ENCODE results near the gene ZNF569.
"Not testable (repeated sequence)": the region's sequence is repeated elsewhere in the genome, so short reads cannot be mapped to it uniquely, and the experiment has no call there.

ZNF569 gene

DNA sequence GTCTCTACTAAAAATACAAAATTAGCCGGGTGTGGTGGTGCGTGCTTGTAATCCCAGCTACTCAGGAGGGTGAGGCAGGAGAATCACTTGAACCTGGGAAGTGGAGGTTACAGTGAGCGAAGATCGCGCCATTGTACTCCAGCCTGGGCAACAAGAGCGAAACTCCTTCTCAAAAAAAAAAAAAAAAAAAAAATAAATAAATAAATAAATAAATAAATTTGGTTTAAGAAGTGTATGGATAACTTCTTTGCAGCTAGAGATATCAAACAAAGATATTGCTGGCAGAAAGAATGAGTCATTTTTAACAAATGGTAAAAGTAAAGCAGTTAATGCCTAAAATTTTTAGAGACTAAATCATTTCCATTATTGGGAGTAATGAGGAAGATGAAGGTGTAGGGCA lies 75.8 kb downstream of the ZNF569 start:
- not testable (repeated sequence) for DNase-seq

DNA sequence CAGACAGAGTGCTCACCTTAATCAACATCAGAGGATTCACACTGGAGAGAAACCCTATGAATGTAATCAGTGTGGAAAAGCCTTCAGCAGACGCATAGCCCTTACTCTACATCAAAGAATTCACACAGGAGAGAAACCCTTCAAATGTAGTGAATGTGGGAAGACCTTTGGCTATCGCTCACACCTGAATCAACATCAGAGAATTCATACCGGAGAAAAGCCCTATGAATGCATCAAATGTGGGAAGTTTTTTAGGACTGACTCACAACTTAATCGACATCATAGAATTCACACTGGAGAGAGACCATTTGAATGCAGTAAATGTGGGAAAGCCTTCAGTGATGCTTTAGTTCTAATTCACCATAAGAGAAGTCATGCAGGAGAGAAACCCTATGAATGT lies 78.0 kb downstream of the ZNF569 start:
- DNase-seq: no peak

DNA sequence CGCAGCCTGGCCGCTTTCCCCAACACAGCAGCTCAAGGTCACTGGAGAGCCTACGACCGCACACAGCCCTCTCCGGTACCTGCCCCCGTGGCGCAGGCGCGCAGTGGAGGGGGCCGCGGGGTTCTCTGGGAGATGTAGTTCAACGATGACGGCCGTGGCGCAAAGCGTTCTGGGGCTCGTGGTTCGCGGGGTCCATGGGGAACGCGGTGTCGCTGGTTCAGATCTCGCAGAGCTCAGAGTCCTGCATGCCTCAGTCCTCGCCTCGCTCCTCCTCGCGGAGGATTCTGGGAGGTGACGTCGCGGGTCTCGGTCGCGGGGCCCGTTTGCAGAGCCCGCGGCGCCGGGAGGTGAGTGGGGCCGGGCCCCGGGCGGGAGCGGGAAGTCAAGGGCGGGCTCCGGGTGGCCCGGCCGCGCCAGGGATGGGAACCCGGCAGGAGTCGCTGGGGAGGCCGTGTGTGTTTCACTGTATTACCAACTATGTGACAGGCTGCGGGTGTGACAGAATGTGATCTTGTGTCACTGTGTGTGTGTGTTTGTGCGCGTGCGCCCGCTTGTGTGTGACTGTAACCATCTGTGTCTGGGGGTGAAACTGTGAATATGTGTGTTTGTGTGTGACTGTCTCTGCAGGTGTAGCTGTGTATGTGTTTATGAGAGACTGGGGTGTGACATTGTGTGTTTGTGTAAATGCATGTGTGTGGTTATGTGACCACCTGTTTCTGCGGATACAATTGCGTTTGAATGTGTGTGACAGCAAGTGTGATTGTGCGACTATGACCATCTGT lies 96.2 kb downstream of the ZNF569 start, which contains the start of gene ZNF527:
Gene ZNF527 (plus strand): TSS at position 220 of the 782 bp plus-strand sequence. CDS start 3,100 bp downstream, outside the sequence.
- DNase-seq: peak; percentile 99

DNA sequence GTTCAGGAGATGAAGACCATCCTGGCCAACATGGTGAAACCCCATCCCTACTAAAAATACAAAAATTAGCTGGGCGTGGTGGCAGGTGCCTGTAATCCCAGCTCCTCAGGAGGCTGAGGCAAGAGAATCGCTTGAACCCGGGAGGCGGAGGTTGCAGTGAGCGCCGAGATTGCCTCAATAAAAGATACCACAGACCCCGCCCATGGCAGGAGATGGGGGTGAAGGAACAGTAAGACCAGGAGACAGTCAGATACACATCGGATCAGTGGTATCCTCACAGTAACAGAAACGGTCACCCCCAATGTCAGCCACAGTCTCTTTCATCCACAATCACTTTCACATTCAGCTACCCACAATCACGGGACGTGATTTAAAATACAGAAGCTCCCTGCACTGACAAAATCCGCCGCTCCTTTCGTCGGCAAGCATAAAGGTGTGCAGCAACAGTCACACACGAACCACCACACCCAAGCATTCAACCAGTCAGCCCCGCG lies 96.8 kb downstream of the ZNF569 start:
- DNase-seq: not testable (repeated sequence)

DNA sequence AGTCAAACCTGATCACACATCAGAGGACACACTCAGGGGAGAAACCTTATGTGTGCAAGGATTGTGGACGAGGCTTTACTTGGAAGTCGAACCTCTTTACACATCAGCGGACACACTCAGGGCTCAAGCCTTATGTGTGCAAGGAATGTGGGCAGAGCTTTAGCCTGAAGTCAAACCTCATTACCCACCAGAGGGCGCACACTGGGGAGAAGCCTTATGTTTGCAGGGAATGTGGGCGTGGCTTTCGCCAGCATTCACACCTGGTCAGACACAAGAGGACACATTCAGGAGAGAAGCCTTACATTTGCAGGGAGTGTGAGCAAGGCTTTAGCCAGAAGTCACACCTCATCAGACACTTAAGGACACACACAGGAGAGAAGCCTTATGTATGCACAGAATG lies 104.5 kb downstream of the ZNF569 start:
- no peak for DNase-seq

DNA sequence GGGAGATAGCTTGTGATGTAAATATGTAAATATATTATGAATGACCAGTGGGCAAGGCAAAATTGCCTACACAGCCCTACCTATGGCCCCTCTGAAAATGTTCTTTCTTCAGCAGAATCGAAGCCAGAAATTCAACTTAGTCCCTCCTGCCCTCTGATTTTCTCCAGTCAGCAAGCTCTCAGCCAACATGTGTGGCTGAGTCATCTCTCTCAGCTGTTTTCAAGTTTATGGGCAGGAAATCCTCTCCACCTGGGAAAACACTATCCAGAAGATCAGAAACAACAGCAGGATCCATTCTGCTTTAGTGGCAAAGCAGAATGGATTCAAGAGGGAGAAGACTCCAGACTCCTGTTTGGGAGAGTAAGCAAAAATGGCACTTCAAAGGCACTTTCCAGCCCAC lies 105.2 kb downstream of the ZNF569 start:
- no peak for DNase-seq
